ENCODE data around the gene PDCD11. TPM values are rescaled to one million over a fixed set of nuclear protein-coding genes. Genes with fewer than 3 reads are reported as not detected.

PDCD11 gene
- total and polyA plus RNA-seq, 2 of the 8 experiments (the other 6 are each of a cell fraction or from before 2014, with no cell fraction given): 18.1 to 79.1 TPM

DNA sequence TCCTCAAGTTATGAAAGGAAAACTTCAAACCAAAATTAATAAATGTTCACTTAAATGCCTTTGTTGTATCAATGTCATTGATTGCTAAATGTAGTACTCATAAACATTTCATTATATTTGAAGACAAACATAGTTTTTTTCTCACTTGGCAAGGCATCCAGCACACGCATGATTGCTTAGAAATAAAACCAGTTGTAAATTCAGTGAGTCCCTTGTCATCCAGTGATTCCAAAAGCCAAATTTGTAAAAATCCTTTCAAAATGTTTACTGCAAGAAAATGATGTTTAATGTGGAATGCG, 90.9 kb downstream of the PDCD11 start:
- H3K9me3 ChIP-seq (ENCODE audit: insufficient read depth in 2 of 2, low read depth in 1 of 2, low read length in 1 of 2): no peaks in the 10 kb centered on the region
- ChIA-PET CTCF (ENCODE audit: partially characterized antibody) (interaction anchor here (0.7 to 5.1 kb wide), 3 partner anchors 14 to 657 kb away, joined by 3 to 71 read pairs (median 39); partner anchors contain the start of gene CALHM1), POLR2A (ENCODE audit: partially characterized antibody) (interaction anchor here (3.0 kb wide), 1 partner anchor 11 kb away, joined by 11 read pairs; no protein-coding TSS in a partner anchor)
- H3K56ac ChIP-seq (replicated peaks; ENCODE audit: insufficient read length, low read depth, low read length): no peak overlapping the region
- no peak overlapping the region for H2AK5ac ChIP-seq (ENCODE audit: low read depth, low read length)
- no peak overlapping the region for H4K8ac ChIP-seq (ENCODE audit: extremely low read depth, insufficient read depth, low read length)
- H3K9ac ChIP-seq (replicated peaks in 1 of 4; ENCODE audit: extremely low read depth in 1 of 4, low read depth in 3 of 4, low read length in 3 of 4): no peak overlapping the region
- H3K27me3 ChIP-seq (replicated peaks in 1 of 4; ENCODE audit: control insufficient read depth in 3 of 4, extremely low read depth in 1 of 4, insufficient read depth in 3 of 4, low read length in 3 of 4): peaks cover 0 to 3% (median 2%) of the 10 kb centered on the region in 4 experiments; a peak in 4 of 7 replicates
- H3K18ac ChIP-seq (ENCODE audit: extremely low read depth, low read length): no peak overlapping the region
- peaks cover 1% of the 10 kb centered on the region; the same call in 1 of the 2 replicates for H3K23me2 ChIP-seq (ENCODE audit: low read depth, low read length)
- no peak overlapping the region for H2AFZ ChIP-seq (ENCODE audit: low read length)
- H2BK120ac ChIP-seq (replicated peaks; ENCODE audit: low read depth, low read length): no peak overlapping the region
- H3K4me1 ChIP-seq (replicated peaks in 1 of 4; ENCODE audit: control insufficient read depth in 3 of 4, insufficient read depth in 4 of 4, low read length in 3 of 4): no peaks in the 10 kb centered on the region; a peak in 2 of 7 replicates
- no peak overlapping the region for H3K27ac ChIP-seq (ENCODE audit: low read depth, low read length)
- no peak overlapping the region for H3K14ac ChIP-seq (ENCODE audit: insufficient read length)
- H2BK20ac ChIP-seq (ENCODE audit: low read length): no peak overlapping the region
- H3K79me1 ChIP-seq (ENCODE audit: low read depth, low read length): no peaks in the 10 kb centered on the region
- DNase-seq (ENCODE audit: low read depth in 1 of 2, low spot score in 2 of 2) (no peak), FAIRE-seq (no peak)
- H4K20me1 ChIP-seq (replicated peaks in 1 of 2; ENCODE audit: control insufficient read depth in 1 of 2, insufficient read depth in 2 of 2, low read length in 2 of 2): no peaks in the 10 kb centered on the region
- H2BK15ac ChIP-seq (ENCODE audit: low read length): no peak overlapping the region
- H3K4me3 ChIP-seq (ENCODE audit: extremely low read depth in 1 of 4, insufficient read depth in 2 of 4, low read depth in 3 of 4, low read length in 4 of 4): no peak overlapping the region
- H3K4ac ChIP-seq (replicated peaks; ENCODE audit: insufficient read length, low read depth, low read length): no peak overlapping the region
- WGBS, 2 experiments (ENCODE audit: extremely low coverage in 1 of 2, insufficient coverage in 1 of 2, insufficient read length in 1 of 2, insufficient replicate concordance in 2 of 2, low coverage in 1 of 2, low lambda C conversion rate in 2 of 2, missing lambda C conversion rate in 1 of 2): 75% methylated on average over 2 of the region's 2 CpGs; no CpG with 5 or more reads in 1 of the 2 experiments
- no peak overlapping the region for H3K4me2 ChIP-seq (ENCODE audit: insufficient read depth in 1 of 2, low read depth in 2 of 2, low read length in 2 of 2)
- H3K36me3 ChIP-seq (ENCODE audit: control insufficient read depth in 2 of 4, insufficient read depth in 4 of 4, low read length in 3 of 4): no peaks in the 10 kb centered on the region
- no peak overlapping the region for H2BK12ac ChIP-seq (ENCODE audit: low read depth, low read length)
- H4K5ac ChIP-seq (ENCODE audit: insufficient read length, low read depth, low read length): no peak overlapping the region
- TF ChIP-seq SUZ12 (IDR thresholded peaks at IDR 0.05; ENCODE audit: low read length): no peak
- no peak overlapping the region for H3K23ac ChIP-seq (ENCODE audit: insufficient read length)
- H2BK5ac ChIP-seq (ENCODE audit: low read depth, low read length): no peak overlapping the region
- H4K91ac ChIP-seq (replicated peaks; ENCODE audit: insufficient read length, low read length): no peak overlapping the region
- H3K79me2 ChIP-seq (ENCODE audit: control insufficient read depth in 1 of 2, insufficient read depth in 2 of 2, low read length in 2 of 2): no peaks in the 10 kb centered on the region
